Occipital lobe (tissue), 2 donors: Measurements from ENCODE around the gene TTC17. TPM values are rescaled to one million over a fixed set of nuclear protein-coding genes. Genes with fewer than 3 reads are reported as not detected.
"Not testable (repeated sequence)": the region's sequence is repeated elsewhere in the genome, so short reads cannot be mapped to it uniquely, and the experiment has no call there.

ENCODE experiments used
- DNase-seq: peaks from one replicate; lab custom pipeline; 2025; lab: John Stamatoyannopoulos, UW
- total RNA-seq: library from RNA; depleted of rRNA; stranded (reverse); fragments of >200 nt; gene quantifications from one replicate; pipeline ENCODE4 v1.2.3, GENCODE V29; 2014

TTC17 gene
- total RNA-seq, 1 donor from 2014 or later = 109 TPM

GRCh38 chr11:43459246-43459645, 100.5 kb downstream of the TTC17 start:
- no peak for DNase-seq

GRCh38 chr11:43462359-43462758, 103.6 kb downstream of the TTC17 start:
- DNase-seq = no peak

- no peak for DNase-seq
Observed at GRCh38 chr11:43467958-43468357, 109.2 kb downstream of the TTC17 start.

- DNase-seq = not testable (repeated sequence)
Observed at GRCh38 chr11:43477491-43477890, 118.8 kb downstream of the TTC17 start.

GRCh38 chr11:43486141-43486540, 127.4 kb downstream of the TTC17 start:
- no peak for DNase-seq

- DNase-seq = no peak
Observed at GRCh38 chr11:43489869-43490465, 131.2 kb downstream of the TTC17 start.

- DNase-seq = no peak
Observed at GRCh38 chr11:43492701-43493100, 134.0 kb downstream of the TTC17 start.

GRCh38 chr11:43493431-43493830, 134.7 kb downstream of the TTC17 start:
- no peak for DNase-seq

- no peak for DNase-seq
Observed at GRCh38 chr11:43497144-43497543, 138.4 kb downstream of the TTC17 start.

GRCh38 chr11:43498561-43498960, 139.8 kb downstream of the TTC17 start:
- no peak for DNase-seq

GRCh38 chr11:43503417-43503816, 144.7 kb downstream of the TTC17 start:
- DNase-seq = no peak

GRCh38 chr11:43504316-43504950, 145.7 kb downstream of the TTC17 start:
- no peak for DNase-seq

- DNase-seq = no peak
Observed at GRCh38 chr11:43505171-43505570, 146.5 kb downstream of the TTC17 start.

GRCh38 chr11:43507171-43507570, 148.5 kb downstream of the TTC17 start:
- no peak for DNase-seq

GRCh38 chr11:43508511-43508918, 149.8 kb downstream of the TTC17 start:
- DNase-seq = no peak

GRCh38 chr11:43511959-43512358, 153.2 kb downstream of the TTC17 start:
- DNase-seq = no peak

GRCh38 chr11:43515090-43515489, 156.4 kb downstream of the TTC17 start:
- DNase-seq = no peak

GRCh38 chr11:43516316-43516850, 157.7 kb downstream of the TTC17 start:
- no peak for DNase-seq

GRCh38 chr11:43517518-43517917, 158.8 kb downstream of the TTC17 start:
- no peak for DNase-seq

- DNase-seq = no peak
Observed at GRCh38 chr11:43518408-43519160, 159.9 kb downstream of the TTC17 start.

- DNase-seq = no peak
Observed at GRCh38 chr11:43521471-43521870, 162.8 kb downstream of the TTC17 start.

GRCh38 chr11:43523632-43524031, 164.9 kb downstream of the TTC17 start:
- DNase-seq = no peak
